Ishikawa (cell line): ENCODE results near the gene FGR.

Source experiments
- CEBPB ChIP-seq: IDR thresholded peaks from 2 replicates; pipeline ENCODE4 v1.6.1; 2012
- CREB1 ChIP-seq: IDR thresholded peaks from 2 replicates; pipeline ENCODE4 v1.6.1; 2012; ENCODE audit warnings: low read depth
- EGR1 ChIP-seq: IDR thresholded peaks from 2 replicates; pipeline ENCODE4 v1.6.1; 2012
- EP300 ChIP-seq: IDR thresholded peaks from 2 replicates; pipeline ENCODE4 v1.6.1; 2012; ENCODE audit warnings: borderline replicate concordance
- FOXM1 ChIP-seq: IDR thresholded peaks from 2 replicates; pipeline ENCODE4 v1.6.1; 2012; ENCODE audit warnings: low read depth, borderline replicate concordance
- NFIC ChIP-seq: IDR thresholded peaks from 2 replicates; pipeline ENCODE4 v1.6.1; 2012
- RAD21 ChIP-seq: IDR thresholded peaks from 2 replicates; pipeline ENCODE4 v1.6.1; 2012; ENCODE audit warnings: low read depth
- TAF1 ChIP-seq: IDR thresholded peaks from 2 replicates; pipeline ENCODE4 v1.6.1; 2012; ENCODE audit warnings: low read depth, mild to moderate bottlenecking
- TCF12 ChIP-seq: IDR thresholded peaks from 2 replicates; pipeline ENCODE4 v1.6.1; 2012; ENCODE audit warnings: low read depth
- TEAD4 ChIP-seq: IDR thresholded peaks from 2 replicates; pipeline ENCODE4 v1.6.1; 2012
- YY1 ChIP-seq: IDR thresholded peaks from 2 replicates; pipeline ENCODE4 v1.6.1; 2012; ENCODE audit warnings: low read depth
- ZBTB7A ChIP-seq: IDR thresholded peaks from 2 replicates; pipeline ENCODE4 v1.6.1; 2012; ENCODE audit warnings: low read depth
- TF ChIP-seq, protein P1 (sequence below): IDR thresholded peaks from 2 replicates; pipeline ENCODE4 v1.6.1; 2012
- TF ChIP-seq, protein P2 (sequence below): IDR thresholded peaks from 2 replicates; pipeline ENCODE4 v1.6.1; 2012; ENCODE audit warnings: low read depth, mild to moderate bottlenecking
- TF ChIP-seq, protein P3 (sequence below): IDR thresholded peaks from 2 replicates; pipeline ENCODE4 v1.6.1; 2012

The FGR gene

DNA sequence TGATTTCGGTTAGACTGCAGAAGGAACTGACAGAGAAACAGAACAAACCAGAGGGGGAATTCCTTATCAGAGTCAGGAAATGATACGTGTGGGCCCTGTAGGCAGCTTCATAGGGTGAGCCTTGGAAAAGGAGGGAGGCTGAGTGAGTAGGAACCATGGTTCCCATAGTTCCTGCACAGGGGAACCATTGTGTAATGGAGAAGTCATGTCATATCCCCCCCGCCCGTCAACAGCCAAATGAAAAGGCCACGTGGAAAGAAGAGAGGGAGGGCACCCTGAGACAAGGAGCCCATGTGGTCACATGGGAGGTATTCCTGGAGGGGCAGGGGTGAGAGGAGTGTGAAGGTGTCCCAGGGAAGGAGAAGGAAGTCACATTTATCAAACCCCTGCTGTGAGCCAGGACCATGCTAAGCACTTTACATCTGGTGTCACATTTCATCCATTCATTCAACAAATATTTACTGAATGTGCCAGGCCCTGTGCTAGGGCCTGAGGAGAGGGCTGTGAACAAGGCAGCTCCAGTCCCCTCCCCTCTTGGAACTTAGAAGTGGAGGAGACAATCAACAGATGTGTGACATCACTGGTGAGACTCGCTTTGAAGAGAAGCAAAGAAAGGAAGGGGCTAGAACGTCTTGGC is 15.7 kb upstream of the FGR start:
- no peak for TF ChIP-seq RAD21
- TF ChIP-seq EP300 = peak; percentile 52; the same call in 1 of the 2 replicates
- TF ChIP-seq NFIC = peak; percentile 58
- TF ChIP-seq TEAD4 = peak; percentile 75
- TF ChIP-seq TCF12 = peak; percentile 49; the same call in 1 of the 2 replicates
- TF ChIP-seq, protein P1, sequence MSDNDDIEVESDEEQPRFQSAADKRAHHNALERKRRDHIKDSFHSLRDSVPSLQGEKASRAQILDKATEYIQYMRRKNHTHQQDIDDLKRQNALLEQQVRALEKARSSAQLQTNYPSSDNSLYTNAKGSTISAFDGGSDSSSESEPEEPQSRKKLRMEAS = peak; percentile 96
- TF ChIP-seq ZBTB7A = no peak
- no peak; the same call in 1 of the 2 replicates for TF ChIP-seq CEBPB
- no peak for TF ChIP-seq EGR1
- no peak for TF ChIP-seq FOXM1
- TF ChIP-seq, protein P2, sequence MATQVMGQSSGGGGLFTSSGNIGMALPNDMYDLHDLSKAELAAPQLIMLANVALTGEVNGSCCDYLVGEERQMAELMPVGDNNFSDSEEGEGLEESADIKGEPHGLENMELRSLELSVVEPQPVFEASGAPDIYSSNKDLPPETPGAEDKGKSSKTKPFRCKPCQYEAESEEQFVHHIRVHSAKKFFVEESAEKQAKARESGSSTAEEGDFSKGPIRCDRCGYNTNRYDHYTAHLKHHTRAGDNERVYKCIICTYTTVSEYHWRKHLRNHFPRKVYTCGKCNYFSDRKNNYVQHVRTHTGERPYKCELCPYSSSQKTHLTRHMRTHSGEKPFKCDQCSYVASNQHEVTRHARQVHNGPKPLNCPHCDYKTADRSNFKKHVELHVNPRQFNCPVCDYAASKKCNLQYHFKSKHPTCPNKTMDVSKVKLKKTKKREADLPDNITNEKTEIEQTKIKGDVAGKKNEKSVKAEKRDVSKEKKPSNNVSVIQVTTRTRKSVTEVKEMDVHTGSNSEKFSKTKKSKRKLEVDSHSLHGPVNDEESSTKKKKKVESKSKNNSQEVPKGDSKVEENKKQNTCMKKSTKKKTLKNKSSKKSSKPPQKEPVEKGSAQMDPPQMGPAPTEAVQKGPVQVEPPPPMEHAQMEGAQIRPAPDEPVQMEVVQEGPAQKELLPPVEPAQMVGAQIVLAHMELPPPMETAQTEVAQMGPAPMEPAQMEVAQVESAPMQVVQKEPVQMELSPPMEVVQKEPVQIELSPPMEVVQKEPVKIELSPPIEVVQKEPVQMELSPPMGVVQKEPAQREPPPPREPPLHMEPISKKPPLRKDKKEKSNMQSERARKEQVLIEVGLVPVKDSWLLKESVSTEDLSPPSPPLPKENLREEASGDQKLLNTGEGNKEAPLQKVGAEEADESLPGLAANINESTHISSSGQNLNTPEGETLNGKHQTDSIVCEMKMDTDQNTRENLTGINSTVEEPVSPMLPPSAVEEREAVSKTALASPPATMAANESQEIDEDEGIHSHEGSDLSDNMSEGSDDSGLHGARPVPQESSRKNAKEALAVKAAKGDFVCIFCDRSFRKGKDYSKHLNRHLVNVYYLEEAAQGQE = no peak
- 0 out of 2 replicates have a peak, but pooled peaks have one; percentile 15 for TF ChIP-seq YY1
- no peak for TF ChIP-seq TAF1
- TF ChIP-seq CREB1 = no peak
- TF ChIP-seq, protein P3, sequence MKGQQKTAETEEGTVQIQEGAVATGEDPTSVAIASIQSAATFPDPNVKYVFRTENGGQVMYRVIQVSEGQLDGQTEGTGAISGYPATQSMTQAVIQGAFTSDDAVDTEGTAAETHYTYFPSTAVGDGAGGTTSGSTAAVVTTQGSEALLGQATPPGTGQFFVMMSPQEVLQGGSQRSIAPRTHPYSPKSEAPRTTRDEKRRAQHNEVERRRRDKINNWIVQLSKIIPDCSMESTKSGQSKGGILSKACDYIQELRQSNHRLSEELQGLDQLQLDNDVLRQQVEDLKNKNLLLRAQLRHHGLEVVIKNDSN = peak; percentile 86

DNA sequence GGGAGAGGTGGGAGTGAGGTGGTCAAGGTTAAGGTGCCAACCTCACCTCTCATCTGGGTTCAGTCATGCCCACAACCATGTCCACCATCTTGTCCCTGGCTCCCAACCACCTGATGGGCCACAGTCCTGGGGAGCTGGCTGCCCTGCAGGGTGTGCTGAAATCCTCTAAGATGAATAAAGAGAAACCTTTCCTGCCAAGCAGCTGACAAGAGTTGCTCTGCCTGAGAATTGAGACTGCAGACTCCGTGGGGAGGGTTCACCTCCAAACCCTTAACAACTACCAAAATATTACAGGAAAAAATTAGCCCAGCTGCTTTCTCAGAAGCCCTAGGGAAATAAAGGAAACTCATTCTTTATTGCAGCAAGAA is 15.2 kb upstream of the FGR start:
- TF ChIP-seq CEBPB = no peak
- TF ChIP-seq, protein P3 = no peak
- 0 out of 2 replicates have a peak, but pooled peaks have one; percentile 26 for TF ChIP-seq YY1
- no peak for TF ChIP-seq FOXM1
- TF ChIP-seq, protein P1 = no peak

DNA sequence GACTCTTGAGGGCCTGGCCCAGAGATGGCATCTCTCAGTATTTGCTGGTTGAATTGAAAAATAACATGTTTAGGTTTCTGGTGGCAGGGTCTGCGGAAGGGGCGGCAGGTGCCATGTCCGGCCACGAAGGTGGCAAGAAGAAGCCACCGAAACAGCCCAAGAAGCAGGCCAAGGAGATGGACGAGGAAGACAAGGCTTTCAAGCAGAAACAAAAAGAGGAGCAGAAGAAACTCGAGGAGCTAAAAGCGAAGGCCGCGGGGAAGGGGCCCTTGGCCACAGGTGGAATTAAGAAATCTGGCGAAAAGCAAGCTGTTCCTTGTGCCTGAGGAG is 14.3 kb upstream of the FGR start:
- TF ChIP-seq YY1 = no peak
- TF ChIP-seq FOXM1 = no peak
- TF ChIP-seq TAF1 = no peak
- no peak for TF ChIP-seq CREB1
- TF ChIP-seq, protein P1 = no peak
- TF ChIP-seq, protein P2 = no peak
- no peak for TF ChIP-seq TCF12
- no peak for TF ChIP-seq NFIC
- no peak for TF ChIP-seq RAD21
- TF ChIP-seq, protein P3 = no peak
- TF ChIP-seq TEAD4 = no peak
- TF ChIP-seq ZBTB7A = no peak
- no peak for TF ChIP-seq EP300
- TF ChIP-seq EGR1 = no peak

DNA sequence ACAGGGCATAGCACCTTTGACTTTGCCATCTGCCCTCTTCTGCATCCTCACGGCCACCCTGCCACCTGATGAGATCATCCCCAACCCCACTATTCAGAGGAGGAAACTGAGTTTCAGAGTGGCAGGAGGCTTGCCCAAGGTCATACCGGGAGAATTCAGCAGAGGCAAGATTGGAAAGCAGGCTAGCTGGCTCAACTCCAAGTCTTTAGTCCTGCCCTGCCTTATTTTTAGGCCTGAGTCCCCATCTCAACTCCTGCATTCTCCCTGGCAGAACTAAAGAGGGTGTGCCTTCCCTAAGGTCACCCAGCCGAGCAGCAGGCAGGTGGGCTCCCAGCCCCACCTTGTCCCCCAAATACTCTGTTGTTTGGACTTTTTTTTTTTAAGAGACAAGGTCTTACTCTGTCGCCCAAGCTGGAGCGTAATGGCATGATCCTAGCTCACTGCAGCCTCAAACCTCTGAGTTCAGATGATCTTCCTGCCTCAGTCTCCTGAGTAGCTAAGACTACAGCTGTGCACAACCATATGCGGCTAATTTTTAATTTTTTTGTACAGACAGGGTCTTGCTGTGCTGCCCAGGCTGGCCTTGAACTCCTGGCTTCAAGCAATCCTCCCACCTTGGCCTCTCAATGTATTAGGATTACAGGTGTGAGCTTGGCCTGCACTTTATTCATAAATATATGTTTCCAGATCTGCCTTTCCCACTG is 13.8 kb upstream of the FGR start:
- TF ChIP-seq FOXM1 (no peak), EP300 (no peak), RAD21 (no peak), TAF1 (no peak), YY1 (no peak), TEAD4 (no peak), EGR1 (no peak), CREB1 (no peak), NFIC (no peak), TCF12 (no peak)
- TF ChIP-seq, protein P1 = no peak
- TF ChIP-seq, protein P3 = no peak
